CD14-positive monocyte (primary cell): ENCODE data around the gene IGF1R. TPM values are rescaled to one million over a fixed set of nuclear protein-coding genes. Genes with fewer than 3 reads are reported as not detected.

Experiments used
- DNase-seq, 3 donors: peaks; one replicate each; pipeline ENCODE4 v3.0.0-alpha.2; 2011 to 2022
- H2AFZ ChIP-seq: 2 replicates; pipeline ENCODE4 v1.6.0; 2012; ENCODE audit warnings: mild to moderate bottlenecking, low read depth, low read length, inconsistent platforms; ENCODE audit not compliant: insufficient read depth, poor library complexity, severe bottlenecking
- H3K27ac ChIP-seq, 2 donors: 1 replicate in 1 of 2; 2 replicates in 1 of 2; pipeline ENCODE4 v1.5.1; 2012 to 2013; ENCODE audit warnings: low read length in 2 of 2, control low read depth in 1 of 2, inconsistent platforms in 1 of 2, low read depth in 1 of 2, mild to moderate bottlenecking in 1 of 2
- H3K27me3 ChIP-seq, 2 donors: one replicate each; pipeline versions ENCODE4 v1.6.0 to v1.6.1; 2011 to 2013; ENCODE audit warnings: low read length in 2 of 2; ENCODE audit not compliant: control insufficient read depth in 2 of 2, insufficient read depth in 2 of 2
- H3K36me3 ChIP-seq, 2 donors: replicated peaks in 1 of 2; 1 replicate in 1 of 2; 2 replicates in 1 of 2; pipeline versions ENCODE4 v1.5.1 to v1.6.1; 2012 to 2013; ENCODE audit warnings: low read length in 2 of 2, control low read depth in 1 of 2, inconsistent platforms in 1 of 2, mild to moderate bottlenecking in 1 of 2; ENCODE audit not compliant: insufficient read depth in 2 of 2, control insufficient read depth in 1 of 2
- H3K4me1 ChIP-seq, 2 donors: 1 replicate in 1 of 2; 2 replicates in 1 of 2; pipeline versions ENCODE4 v1.5.1 to v1.6.1; 2012 to 2013; ENCODE audit warnings: low read length in 2 of 2, control low read depth in 1 of 2, inconsistent platforms in 1 of 2, mild to moderate bottlenecking in 1 of 2, moderate library complexity in 1 of 2; ENCODE audit not compliant: insufficient read depth in 2 of 2, control insufficient read depth in 1 of 2
- H3K4me2 ChIP-seq: replicated peaks from 2 replicates; pipeline ENCODE3; 2012; ENCODE audit warnings: low read length, moderate library complexity, mild to moderate bottlenecking; ENCODE audit not compliant: poor library complexity, severe bottlenecking; ENCODE audit errors: extremely low read depth
- H3K4me3 ChIP-seq, 3 experiments: fragments of 200-600 bp in 1 of 3; sonication (generic) in 1 of 3; replicated peaks in 1 of 3; 1 replicate in 2 of 3; 2 replicates in 1 of 3; pipeline ENCODE4 v1.5.1; 2011 to 2013; ENCODE audit warnings: low read length in 3 of 3, mild to moderate bottlenecking in 3 of 3, control low read depth in 2 of 3, low read depth in 2 of 3, inconsistent platforms in 1 of 3, moderate library complexity in 1 of 3
- H3K79me2 ChIP-seq: 2 replicates; pipeline ENCODE4 v1.6.0; 2012; ENCODE audit warnings: mild to moderate bottlenecking, control low read depth, inconsistent platforms, low read length, moderate library complexity; ENCODE audit not compliant: insufficient read depth
- H3K9ac ChIP-seq: 2 replicates; pipeline ENCODE4 v1.6.0; 2017; ENCODE audit warnings: low read length, mild to moderate bottlenecking; ENCODE audit not compliant: insufficient read depth, poor library complexity, severe bottlenecking
- H3K9me3 ChIP-seq, 2 donors: replicated peaks in 1 of 2; 1 replicate in 1 of 2; 2 replicates in 1 of 2; pipeline versions ENCODE4 v1.5.1 to v1.6.1; 2012 to 2013; ENCODE audit warnings: low read length in 2 of 2, control low read depth in 1 of 2; ENCODE audit not compliant: control insufficient read depth in 1 of 2, insufficient read depth in 1 of 2
- H4K20me1 ChIP-seq: 2 replicates; pipeline ENCODE4 v1.6.0; 2012; ENCODE audit warnings: mild to moderate bottlenecking, low read length, control low read depth, moderate library complexity; ENCODE audit not compliant: insufficient read depth
- H3K27ac Mint-ChIP-seq, 7 donors: one replicate each; pipeline ENCODE4 v1.8.0; 2020; ENCODE audit warnings: mild to moderate bottlenecking in 7 of 7, mixed read lengths in 7 of 7, moderate library complexity in 6 of 7, inconsistent platforms in 2 of 7
- H3K27me3 Mint-ChIP-seq, 3 donors: one replicate each; pipeline ENCODE4 v1.8.0; 2021 to 2022; ENCODE audit warnings: low read depth in 3 of 3, mild to moderate bottlenecking in 3 of 3, mixed read lengths in 3 of 3, moderate library complexity in 3 of 3, inconsistent platforms in 1 of 3
- H3K36me3 Mint-ChIP-seq, 2 donors: one replicate each; pipeline ENCODE4 v1.8.0; 2020; ENCODE audit warnings: mixed read lengths in 2 of 2, inconsistent platforms in 1 of 2, mild to moderate bottlenecking in 1 of 2
- H3K4me1 Mint-ChIP-seq: one replicate; pipeline ENCODE4 v1.8.0; 2020; ENCODE audit warnings: mild to moderate bottlenecking, mixed read lengths
- H3K4me3 Mint-ChIP-seq, 2 donors: one replicate each; pipeline ENCODE4 v1.8.0; 2020; ENCODE audit warnings: mild to moderate bottlenecking in 2 of 2, mixed read lengths in 2 of 2, moderate library complexity in 1 of 2
- H3K9me3 Mint-ChIP-seq, 7 donors: one replicate each; pipeline ENCODE4 v1.8.0; 2020 to 2022; ENCODE audit warnings: mixed read lengths in 7 of 7, mild to moderate bottlenecking in 6 of 7, moderate library complexity in 6 of 7, inconsistent platforms in 2 of 7
- WGBS: methylation state at CpG from one replicate; pipeline ENCODE4 v1.1.5; 2013; ENCODE audit warnings: missing lambda C conversion rate; ENCODE audit not compliant: insufficient coverage; 5-methylcytosine and 5-hydroxymethylcytosine counted together
- intact Hi-C, 2 donors: fragments of 100-400 bp; cut with micrococcal nuclease; formaldehyde crosslinking; loops; one replicate each; pipeline versions ENCODE4 v1.15.0 to v1.15.1; 2023
- polyA plus RNA-seq, 3 donors: library from polyadenylated mRNA; depleted of rRNA in 1 of 3; unstranded in 2 of 3; stranded (reverse) in 1 of 3; fragments of 300-500 nt in 2 of 3; fragments of >200 nt in 1 of 3; fragmentation: Illumina TruSeq in 2 of 3; gene quantifications; 1 replicate in 2 of 3; 2 replicates in 1 of 3; pipeline ENCODE4 v1.2.3, GENCODE V29; 2012 to 2021
- TF ChIP-seq, protein P1 (sequence below): fragments of 200-600 bp; IDR thresholded peaks from one replicate; pipeline ENCODE4 v1.8.0; 2022; ENCODE audit warnings: antibody characterized with exemption, mild to moderate bottlenecking

The IGF1R gene
- polyA plus RNA-seq, 3 donors = 0.35 to 4.9 (median 0.67) TPM

DNA sequence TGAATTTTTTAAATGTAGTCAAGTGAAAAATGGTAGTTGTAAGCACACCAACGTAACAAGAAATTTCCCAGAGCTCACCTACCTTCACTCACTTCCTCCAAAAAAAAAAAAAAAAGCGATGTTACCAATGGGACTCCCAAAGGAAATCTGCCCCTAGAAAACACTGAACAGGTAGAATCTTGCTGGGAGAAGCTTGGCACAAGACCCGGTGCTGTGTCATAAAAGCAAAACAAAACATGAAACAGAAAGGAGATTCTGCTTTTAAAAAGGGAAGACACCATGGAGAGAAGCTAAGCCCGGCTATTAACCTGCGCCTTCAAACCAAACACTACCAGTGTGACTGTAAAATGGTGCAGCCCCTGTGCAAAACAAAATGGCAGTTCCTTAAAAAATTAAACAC lies 318.8 kb downstream of the IGF1R start:
- H3K27me3 Mint-ChIP-seq = peaks cover 0 to 6% (median 0%) of the 10 kb centered on the region in 3 donors
- H3K36me3 Mint-ChIP-seq = peaks cover 8 to 9% of the 10 kb centered on the region in 2 donors
- intact Hi-C loops = no loop called here
- no peak for DNase-seq
- Histone ChIP-seq H2AFZ (no peak overlapping the region), H3K36me3 (peaks cover 4 to 6% of the 10 kb centered on the region in 2 donors), H3K4me2 (no peak overlapping the region), H3K27me3 (no peaks in the 10 kb centered on the region), H3K4me3 (no peak overlapping the region), H3K9ac (no peak overlapping the region), H3K4me1 (no peaks in the 10 kb centered on the region), H3K79me2 (no peaks in the 10 kb centered on the region), H3K9me3 (peaks cover 0 to 1% of the 10 kb centered on the region in 2 donors), H3K27ac (no peak overlapping the region), H4K20me1 (no peaks in the 10 kb centered on the region)
- no peaks in the 10 kb centered on the region for H3K4me1 Mint-ChIP-seq
- H3K9me3 Mint-ChIP-seq = peaks cover 0 to 3% (median under 1%) of the 10 kb centered on the region in 7 donors
- WGBS = no CpG with 5 or more reads among the region's 5 CpGs
- TF ChIP-seq, protein P1, sequence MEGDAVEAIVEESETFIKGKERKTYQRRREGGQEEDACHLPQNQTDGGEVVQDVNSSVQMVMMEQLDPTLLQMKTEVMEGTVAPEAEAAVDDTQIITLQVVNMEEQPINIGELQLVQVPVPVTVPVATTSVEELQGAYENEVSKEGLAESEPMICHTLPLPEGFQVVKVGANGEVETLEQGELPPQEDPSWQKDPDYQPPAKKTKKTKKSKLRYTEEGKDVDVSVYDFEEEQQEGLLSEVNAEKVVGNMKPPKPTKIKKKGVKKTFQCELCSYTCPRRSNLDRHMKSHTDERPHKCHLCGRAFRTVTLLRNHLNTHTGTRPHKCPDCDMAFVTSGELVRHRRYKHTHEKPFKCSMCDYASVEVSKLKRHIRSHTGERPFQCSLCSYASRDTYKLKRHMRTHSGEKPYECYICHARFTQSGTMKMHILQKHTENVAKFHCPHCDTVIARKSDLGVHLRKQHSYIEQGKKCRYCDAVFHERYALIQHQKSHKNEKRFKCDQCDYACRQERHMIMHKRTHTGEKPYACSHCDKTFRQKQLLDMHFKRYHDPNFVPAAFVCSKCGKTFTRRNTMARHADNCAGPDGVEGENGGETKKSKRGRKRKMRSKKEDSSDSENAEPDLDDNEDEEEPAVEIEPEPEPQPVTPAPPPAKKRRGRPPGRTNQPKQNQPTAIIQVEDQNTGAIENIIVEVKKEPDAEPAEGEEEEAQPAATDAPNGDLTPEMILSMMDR = no peak
- no peak overlapping the region for H3K27ac Mint-ChIP-seq
- H3K4me3 Mint-ChIP-seq = no peak overlapping the region

DNA sequence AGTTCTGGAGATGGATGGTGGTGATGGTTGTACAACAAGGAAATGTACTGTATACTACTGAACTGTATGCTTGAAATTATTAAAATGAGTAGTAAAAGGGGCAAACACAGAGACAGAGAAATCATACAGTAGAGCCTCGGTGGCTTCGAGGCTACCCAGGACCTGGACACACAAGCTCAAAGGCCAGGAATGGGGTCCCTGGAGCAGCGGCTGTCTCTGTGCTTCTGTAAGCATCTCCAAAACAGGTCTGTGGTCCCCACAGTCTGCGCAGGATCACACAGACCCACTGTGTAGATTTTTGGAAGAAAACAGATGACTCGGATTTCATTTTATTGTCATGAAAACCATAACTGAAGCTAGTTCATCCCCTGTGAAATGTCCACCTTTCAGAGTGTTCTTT lies 319.6 kb downstream of the IGF1R start:
- H3K36me3 Mint-ChIP-seq = peaks cover 0 to 5% of the 10 kb centered on the region in 2 donors
- H3K27ac Mint-ChIP-seq = no peak overlapping the region
- no peaks in the 10 kb centered on the region for H3K9me3 Mint-ChIP-seq
- H3K4me1 Mint-ChIP-seq = no peaks in the 10 kb centered on the region
- TF ChIP-seq, protein P1 = no peak
- no peak for DNase-seq
- H3K36me3 ChIP-seq = no peaks in the 10 kb centered on the region
- no peak overlapping the region for H3K4me2 ChIP-seq
- H4K20me1 ChIP-seq = no peaks in the 10 kb centered on the region
- H3K4me3 Mint-ChIP-seq = no peak overlapping the region
- H3K9me3 ChIP-seq = no peaks in the 10 kb centered on the region
- H3K9ac ChIP-seq = no peak overlapping the region
- H3K4me1 ChIP-seq = no peaks in the 10 kb centered on the region
- no peak overlapping the region for H2AFZ ChIP-seq
- no peak overlapping the region for H3K4me3 ChIP-seq
- H3K27me3 ChIP-seq = no peaks in the 10 kb centered on the region
- H3K79me2 ChIP-seq = no peaks in the 10 kb centered on the region
- intact Hi-C loops = no loop called here
- 100% methylated on average over 2 of the region's 5 CpGs for WGBS
- H3K27ac ChIP-seq = no peak overlapping the region
- peaks cover 0 to 6% (median 1%) of the 10 kb centered on the region in 3 donors for H3K27me3 Mint-ChIP-seq
